Measurements from ENCODE around the gene NGDN. TPM values are rescaled to one million over a fixed set of nuclear protein-coding genes. Genes with fewer than 3 reads are reported as not detected.
"Not testable (repeated sequence)": the region's sequence is repeated elsewhere in the genome, so short reads cannot be mapped to it uniquely, and the experiment has no call there.

NGDN gene
- total RNA-seq, 2 donors from 2014 or later, result 22.2 to 24.1 TPM

DNA sequence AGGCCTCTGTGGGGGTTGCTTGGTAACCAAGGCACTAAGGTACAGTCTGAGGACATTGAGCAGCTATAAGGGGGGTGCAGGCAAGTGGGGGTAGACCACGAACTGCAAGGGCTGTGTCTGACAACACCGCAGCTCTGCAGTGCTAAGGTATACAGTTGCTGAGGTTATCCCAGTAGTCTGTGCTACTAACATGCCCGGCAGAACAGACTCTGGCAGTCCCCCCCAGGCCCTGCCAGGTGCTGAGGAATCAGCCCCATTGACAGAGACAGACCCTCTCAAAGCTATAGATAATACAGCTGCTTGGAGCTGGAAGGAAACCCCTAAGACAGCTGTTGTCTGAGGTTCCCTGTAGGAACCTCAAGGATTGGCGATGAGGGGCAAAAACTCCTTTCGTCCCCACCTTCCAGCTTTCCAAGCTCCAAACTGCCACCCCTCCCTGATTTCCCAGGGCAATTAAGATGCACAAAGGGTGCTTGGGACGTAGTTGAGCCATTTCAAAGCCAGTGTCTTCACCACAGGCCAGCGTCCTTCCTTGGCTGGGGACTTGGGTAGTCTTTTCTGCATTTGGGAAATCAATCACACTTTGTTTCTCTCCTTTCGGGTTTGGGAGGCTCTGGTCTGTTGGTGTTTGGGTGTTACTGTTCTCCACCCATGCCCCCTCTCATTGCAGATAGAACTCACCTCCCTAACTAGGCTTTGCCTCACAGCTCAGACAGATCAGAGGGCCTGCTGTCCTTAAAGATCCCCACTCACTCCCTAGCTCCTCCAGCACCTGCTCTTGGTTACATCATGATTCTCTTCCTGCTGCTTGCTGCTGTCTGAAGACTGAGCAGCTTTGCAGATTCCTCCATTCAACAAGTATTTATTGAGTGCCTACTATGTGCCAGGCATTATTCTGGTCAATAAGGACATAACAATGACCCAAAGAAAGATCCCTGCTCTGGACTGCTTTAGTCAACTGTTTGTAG is 32.1 kb upstream of the NGDN start:
- no peak for ATAC-seq
- intact Hi-C loops (cut with DNase I, micrococcal nuclease), result no loop called here
- no peak for DNase-seq

DNA sequence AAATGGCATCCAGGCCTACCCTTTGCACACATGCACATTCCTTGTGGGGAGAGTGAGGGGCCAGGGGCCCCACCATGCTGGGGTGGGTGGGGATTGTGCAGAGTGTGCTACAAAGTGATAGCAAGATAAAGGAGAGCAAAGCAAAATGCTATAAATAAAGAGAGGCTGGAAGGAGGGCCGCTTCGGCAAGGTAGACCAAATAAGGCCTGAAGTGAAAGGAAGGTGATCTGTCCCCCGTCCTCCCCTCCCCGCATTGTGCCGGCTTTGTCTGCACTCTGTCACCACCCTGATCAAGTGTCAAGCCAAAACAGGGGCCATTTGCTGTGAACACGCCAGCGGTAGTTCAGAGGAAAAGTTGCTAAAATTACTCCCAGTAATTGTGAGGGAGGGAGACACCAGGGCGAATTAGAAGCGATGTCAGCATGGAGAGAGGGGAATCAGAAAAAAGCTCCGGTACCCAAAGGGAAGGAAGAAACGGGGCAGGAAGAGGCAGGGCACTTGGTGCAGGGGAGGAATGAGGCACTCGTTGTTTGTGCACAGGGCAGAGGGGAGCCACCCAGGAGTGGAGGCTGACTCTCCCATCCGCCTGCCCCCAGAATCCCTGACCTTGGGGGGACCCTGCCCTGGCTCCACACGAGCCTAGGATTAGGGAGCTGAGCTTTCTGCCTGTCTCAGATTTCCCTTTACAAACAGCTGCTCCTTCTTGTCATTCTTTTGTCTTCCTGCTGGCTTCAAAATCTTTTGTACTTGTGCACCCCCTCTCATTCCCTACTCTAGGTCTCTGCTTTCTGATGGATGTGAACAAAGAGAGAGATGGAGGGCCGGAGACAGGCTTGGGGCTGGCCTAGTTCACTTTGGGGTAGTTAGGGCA is 31.2 kb upstream of the NGDN start:
- intact Hi-C loops (cut with DNase I, micrococcal nuclease), result no loop called here
- no peak for DNase-seq
- no peak for ATAC-seq

DNA sequence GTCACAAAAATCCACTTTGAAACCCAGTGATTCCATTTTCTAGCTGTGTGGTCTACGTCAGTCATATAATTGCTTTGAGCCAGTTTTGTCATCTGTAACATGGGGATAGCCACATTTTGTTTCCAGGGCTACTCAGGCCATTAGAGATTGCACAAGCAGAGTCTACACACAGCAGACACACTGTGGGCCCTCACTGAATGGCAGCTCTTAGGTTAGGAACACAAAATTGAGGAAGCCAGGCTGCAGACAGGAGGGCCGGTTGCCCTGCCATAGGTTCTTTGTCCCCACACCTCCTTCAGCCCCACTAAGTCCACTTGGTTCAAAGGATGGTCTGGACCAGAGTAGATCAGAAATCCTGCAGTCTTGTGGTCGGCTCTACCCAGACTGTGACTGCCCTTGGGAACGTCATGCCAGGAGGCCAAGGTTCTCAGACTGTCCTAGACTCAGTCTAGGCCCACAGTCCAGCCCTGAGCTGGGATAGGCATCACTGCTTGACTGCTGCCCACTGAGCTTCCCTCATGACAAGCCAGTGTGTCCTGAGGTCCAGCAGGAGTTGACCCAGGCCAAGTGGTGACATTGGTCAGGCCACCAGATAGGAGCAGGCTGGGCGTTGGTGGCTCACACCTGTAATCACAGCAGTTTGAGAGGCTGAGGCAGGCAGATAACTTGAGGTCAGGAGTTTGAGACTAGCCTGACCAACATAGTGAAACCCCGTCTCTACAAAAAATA is 30.2 kb upstream of the NGDN start:
- intact Hi-C loops (cut with DNase I, micrococcal nuclease), result no loop called here
- ATAC-seq (no peak), DNase-seq (no peak)

DNA sequence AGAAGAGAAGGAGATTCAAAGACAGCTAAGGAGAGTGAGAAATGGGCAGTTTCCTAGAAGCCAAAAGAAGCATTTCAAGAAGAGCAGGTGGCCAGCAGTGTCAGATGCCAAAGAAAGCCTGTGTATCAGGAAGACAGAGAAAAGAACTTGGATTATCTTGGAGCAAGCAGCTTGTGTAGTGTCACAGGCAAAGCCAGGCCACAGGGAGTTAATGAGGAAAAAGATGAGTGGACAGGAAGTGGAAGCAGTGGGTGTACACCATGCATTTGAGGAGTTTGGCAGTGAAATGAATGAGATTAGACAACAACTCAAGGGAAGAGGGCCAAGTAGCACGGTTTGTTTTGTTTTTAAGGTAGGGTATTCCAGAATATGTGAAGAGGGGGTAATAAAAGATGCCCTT is 28.4 kb upstream of the NGDN start:
- DNase-seq (no peak), ATAC-seq (no peak)
- intact Hi-C loops (cut with DNase I, micrococcal nuclease), result no loop called here

DNA sequence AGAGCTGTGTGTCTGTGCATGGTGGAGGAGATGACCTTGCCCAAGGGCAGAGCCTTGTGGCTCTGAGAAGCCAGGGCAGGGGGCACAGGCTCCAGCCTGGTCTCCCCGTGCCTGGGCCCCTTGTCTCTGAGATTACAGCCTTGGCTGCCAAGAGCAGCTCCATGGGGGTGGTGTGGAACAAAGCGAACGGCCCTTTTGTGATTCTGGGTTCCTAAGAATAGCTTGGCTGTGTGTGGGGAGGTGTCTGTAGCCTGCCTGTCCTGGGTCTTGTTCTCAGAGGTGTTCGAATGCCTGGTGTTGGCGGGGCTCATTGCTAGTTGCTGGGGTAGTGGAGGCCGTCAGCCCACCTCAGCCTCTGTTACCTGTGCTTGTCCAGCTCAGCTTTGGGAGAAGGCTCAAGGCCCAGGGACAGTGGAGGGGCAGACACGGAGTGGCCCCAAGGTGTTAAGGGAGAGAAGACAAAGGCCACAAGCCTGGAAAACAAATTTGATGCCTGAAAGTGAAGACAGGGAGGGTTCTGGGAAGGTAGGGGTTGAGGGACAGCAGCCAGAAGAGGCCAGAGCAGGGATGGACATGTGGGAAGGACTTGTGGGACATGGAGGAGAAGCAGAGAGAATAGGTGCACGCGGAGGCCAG is 26.7 kb upstream of the NGDN start:
- ATAC-seq (no peak), DNase-seq (no peak)
- intact Hi-C loops (cut with DNase I, micrococcal nuclease), result no loop called here

DNA sequence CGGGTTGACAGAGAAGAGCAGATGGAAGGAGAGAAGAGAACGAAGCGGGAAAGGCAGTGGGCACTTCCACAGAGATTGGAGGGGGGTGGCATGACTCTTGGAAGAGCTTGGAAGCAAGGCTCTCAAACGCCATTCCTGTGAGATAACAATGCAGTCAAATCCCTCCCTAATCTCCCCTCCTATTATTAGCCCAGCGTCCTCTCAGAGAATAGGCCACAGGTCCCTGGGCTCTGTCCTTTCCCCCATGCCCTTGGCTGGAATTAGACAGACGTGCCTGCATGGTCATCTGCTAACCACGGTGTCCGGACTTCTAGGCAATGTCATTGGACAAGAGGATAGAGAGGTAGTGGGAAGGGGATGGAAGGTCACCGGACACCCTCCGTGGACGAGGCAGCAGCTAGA is 26.1 kb upstream of the NGDN start:
- DNase-seq (no peak), ATAC-seq (no peak)
- intact Hi-C loops (cut with DNase I, micrococcal nuclease), result no loop called here

DNA sequence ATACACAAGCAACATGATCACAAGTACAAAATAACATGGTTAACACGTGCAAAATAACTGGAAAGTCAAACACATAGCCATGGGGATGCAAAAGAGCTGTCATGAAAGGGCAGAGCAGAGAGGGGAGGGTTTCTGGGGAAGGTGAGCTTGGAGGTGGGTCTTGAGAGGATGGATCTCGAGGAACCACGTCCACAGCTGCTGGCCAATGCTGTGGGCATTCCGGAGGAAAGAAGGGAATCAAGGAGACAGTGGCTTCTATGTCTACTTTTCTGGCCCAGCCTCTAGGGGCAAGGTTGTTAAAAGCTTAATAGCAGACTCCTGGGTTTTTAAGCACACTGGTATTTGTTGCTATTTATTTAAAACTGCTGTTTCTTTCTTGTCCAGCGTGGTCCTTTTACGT is 25.6 kb upstream of the NGDN start:
- no peak for DNase-seq
- ATAC-seq, result no peak
- intact Hi-C loops (cut with DNase I, micrococcal nuclease), result no loop called here

DNA sequence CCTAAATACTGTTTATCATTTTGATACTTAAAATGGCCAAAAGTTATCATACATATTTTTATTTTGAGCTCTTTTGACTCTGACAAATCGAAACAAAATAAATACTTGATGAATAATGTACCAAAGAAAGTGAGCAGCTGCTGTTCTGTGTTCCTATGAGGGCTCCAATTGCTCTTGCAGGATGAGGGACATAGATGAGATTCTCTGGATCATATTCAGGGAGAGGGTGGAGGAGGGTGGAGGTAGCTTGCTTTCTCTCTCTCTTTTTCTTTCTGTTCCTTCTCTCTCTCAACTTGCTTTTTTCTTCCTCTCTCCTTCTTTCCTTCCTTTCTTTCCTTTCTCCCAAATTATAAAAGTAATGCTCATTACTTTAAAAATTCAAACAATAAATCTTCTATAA is 25.2 kb upstream of the NGDN start:
- DNase-seq (no peak), ATAC-seq (no peak)
- intact Hi-C loops (cut with DNase I, micrococcal nuclease), result no loop called here

DNA sequence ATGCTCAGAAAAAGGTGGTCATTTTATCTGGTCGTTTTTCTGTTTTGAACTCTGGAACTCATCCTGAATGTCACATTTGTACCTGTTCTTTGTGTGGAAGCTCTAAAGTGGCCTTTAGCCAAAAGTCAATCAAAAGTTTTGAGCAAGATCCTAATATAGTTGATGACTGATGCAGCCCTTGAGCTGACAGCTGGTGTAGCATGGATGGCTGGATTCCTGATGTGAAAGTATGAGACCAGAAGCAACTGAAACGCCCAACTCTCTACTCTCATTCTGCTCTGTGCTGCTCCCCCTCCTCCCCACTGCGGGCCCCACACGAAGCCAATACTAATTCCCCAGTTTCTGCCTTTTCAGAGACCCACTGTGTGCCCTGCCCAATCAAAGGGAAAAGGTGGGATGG is 23.7 kb upstream of the NGDN start:
- no peak for DNase-seq
- no peak for ATAC-seq
- intact Hi-C loops (cut with DNase I, micrococcal nuclease), result no loop called here

DNA sequence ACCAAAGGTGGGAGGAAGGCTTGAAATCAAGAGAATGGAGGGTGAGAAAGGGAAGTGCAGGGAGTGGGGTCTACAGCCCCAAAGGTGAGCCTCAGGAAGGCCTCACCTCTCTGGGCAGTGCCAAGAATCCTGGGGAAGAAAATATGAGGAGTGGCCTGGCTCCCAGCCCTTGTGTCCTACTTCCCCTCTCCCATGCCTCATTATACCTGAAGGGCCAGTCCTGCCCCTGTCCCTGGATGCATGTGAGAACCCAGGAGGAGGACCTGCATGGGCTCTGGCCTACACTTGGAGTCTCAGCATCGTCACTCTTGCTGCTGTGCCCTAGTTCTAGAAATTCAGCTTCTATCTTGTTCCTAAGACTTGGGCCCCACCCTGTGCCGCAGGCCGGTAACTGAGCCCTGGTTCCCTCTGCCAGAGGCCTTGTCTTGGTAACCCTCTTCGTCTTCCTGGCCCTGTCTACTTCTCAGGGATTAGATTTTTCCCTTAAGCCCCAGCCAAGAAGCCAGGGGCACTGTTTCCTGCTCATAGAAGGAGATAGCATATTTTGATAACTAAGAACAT is 23.1 kb upstream of the NGDN start:
- ATAC-seq, result peak; percentile 58
- intact Hi-C loops (cut with DNase I, micrococcal nuclease), result no loop called here
- DNase-seq, result peak; percentile 44 to 58

DNA sequence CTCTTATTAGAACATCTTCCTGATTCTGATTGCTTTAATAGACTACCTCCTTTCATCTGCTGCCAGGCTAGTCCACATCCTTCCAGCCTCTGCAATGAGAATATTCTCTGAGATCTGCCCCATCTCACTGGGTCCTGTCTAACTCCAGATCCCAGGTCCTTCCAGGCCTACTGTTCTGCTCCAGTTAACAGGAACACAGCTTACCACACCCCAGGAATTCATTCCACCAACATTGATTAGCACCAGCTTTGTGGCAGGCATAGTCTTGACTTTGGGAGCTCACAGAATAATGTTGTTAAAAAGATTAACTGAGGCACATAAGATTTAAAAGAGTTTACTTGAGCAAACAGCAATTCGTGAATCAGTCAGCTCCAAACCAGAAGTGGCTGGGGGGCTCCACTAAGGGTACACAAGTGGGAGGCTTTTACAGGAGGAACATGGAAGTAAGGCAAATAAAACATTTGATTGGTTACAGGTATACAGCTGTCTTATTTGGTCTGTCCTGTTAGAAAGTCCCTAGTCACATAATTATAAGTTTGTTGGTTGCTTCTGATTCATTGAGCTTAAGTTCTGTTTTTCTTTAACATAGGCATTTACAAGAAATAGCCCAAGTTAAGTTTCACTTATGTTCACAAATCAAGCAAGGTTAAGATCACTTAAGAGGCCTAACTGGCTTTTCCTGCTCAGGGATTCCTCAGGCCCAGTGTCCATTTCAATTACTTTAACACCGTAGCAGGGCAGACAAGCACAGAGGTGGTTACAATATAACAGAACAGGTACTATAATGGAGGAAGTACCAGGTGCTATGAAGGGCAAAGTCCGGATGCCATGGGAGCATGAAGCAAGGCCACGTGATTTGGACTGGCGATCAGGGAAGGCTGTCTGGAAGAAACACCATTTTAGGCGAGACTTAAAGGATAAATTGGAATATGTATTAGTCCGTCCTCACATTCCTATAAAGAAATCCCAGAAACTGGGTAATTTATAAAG is 21.8 kb upstream of the NGDN start:
- DNase-seq (peak; percentile 73 to 88), ATAC-seq (peak; percentile 98)
- intact Hi-C loops (cut with DNase I, micrococcal nuclease), result no loop called here

DNA sequence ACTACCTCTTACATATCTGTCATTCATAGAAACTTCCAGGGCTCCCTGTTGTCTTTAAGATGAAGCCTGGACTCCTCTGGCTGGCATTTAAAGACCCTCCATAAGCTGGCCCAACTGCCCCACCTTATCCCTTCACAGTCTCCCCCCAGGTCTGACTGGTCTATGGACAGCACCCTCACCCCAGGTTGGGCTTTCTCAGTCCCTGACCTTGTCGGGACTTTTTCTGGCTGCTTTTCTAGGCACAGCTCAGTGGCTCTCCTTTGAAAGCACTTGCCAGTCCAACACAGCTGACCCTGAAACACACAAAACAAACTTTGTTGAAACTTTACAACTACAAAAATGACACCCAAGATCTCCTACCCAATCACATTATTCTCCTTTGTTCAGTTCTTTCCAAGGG is 20.2 kb upstream of the NGDN start:
- ATAC-seq (no peak), DNase-seq (no peak)
- intact Hi-C loops (cut with DNase I, micrococcal nuclease), result no loop called here

DNA sequence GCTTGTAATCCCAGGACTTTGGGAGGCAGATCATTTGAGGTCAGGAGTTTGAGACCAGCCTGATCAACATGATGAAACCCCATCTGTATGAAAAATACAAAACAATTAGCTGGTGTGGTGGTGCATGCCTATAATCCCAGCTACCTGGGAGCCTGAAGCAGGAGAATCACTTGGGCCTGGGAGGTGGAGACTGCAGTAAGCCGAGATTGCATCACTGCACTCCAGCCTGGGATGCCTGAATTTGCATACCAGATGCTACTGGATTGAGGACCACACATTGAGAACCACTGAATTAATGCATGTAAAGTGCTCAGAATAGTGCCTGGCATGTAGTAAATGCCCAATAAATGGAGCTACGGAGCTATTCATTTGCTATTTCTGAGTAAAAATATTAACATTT is 19.1 kb upstream of the NGDN start:
- DNase-seq (no peak), ATAC-seq (no peak)
- intact Hi-C loops (cut with DNase I, micrococcal nuclease), result no loop called here

DNA sequence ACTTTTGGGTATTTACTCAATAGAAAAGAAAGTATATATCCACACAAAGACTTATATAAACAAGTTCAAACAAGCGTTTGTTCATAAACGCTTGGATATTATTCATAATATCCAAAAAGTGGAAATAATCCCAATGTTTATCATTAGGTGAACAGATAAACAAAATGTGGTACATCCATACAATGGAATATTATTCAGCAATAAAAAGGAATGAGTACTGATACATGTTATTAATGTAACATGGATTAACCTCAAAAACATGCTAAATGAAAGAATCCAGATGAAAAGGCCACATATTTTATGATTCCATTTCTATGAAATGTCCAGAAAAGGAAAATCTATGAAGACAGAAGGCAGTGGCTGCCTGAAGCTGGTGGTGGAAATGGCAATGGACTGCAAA is 17.3 kb upstream of the NGDN start:
- no peak for ATAC-seq
- DNase-seq, result no peak
- intact Hi-C loops (cut with DNase I, micrococcal nuclease), result no loop called here

DNA sequence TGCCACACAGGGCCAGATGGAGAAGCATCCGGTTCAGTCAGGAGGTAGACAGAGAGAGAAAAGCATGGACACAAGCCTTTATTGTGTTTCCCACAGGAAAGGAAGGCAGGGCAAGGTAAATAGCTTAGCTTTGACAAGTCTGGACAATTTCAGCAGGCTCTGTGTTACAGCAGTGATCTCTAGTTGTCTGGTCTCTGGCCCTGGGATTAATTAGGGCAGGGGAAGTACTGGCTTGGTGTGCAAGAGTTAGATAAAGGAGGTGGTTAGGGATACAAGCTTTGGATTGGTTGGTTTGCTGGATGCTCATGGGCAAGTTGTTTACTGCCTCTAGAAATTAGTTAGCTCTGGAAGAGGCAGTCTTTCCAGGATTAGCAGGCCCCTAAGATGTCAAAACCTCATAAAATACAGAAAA is 15.1 kb upstream of the NGDN start:
- ATAC-seq (no peak), DNase-seq (no peak)
- intact Hi-C loops (cut with DNase I, micrococcal nuclease), result no loop called here

DNA sequence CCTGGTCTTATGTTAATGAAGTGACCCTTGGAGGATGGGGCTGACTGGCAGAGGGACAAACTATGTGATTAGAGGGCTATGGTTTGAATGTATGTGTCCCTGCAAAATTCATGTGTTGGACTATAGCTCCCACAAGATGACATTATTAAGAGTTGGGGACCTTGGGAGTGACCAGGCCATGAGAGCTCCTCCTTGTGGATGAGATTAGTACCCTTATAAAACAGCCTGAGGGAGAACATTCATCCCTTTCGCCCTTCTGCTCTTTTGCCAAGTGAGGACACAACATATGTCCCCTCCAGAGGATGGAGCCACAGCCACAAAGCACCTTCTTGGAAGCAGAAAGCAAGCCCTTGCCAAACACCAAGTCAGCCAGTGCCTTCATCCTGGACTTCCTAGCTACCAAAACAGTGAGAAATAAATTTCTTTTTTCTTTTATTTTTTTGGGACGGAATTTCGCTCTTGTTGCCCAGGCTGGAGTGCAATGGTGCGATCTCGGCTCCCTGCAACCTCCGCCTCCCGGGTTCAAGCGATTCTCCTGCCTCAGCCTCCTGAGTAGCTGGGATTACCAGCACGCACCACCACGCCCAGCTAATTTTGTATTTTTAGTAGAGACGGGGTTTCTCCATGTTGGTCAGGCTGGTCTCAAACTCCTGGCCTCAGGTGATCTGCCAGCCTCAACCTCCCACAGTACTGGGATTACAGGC is 12.5 kb upstream of the NGDN start:
- ATAC-seq; DNase-seq; intact Hi-C loops (cut with DNase I, micrococcal nuclease): not testable (repeated sequence)
